ENCODE results near the gene RNU6-8.

The RNU6-8 gene

GRCh38 chr14:32208490-32208889 lies 5.4 kb upstream of the RNU6-8 start:
- no peak for DNase-seq
- intact Hi-C loops (cut with DNase I), result no loop called here

DNA sequence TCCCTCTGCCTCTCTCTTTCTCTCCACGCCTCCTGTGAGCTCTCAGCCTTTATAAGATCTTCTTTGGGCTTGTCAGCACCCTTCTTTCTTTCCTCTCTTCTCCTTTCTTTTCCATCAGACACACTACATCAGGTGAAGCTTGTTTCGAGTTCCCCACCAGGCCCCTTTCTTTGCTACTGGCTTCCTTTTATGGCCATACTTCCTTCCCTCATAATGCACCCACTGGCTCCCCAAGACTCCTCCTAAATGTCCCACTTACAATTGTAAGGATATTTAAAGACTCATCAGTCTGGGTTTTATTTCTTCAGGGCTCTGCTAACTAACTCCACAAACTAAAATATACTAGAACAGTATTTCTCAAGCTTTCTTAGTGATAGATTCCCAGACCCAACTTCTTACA lies 3.5 kb upstream of the RNU6-8 start:
- DNase-seq, result no peak
- intact Hi-C loops (cut with DNase I), result no loop called here

DNA sequence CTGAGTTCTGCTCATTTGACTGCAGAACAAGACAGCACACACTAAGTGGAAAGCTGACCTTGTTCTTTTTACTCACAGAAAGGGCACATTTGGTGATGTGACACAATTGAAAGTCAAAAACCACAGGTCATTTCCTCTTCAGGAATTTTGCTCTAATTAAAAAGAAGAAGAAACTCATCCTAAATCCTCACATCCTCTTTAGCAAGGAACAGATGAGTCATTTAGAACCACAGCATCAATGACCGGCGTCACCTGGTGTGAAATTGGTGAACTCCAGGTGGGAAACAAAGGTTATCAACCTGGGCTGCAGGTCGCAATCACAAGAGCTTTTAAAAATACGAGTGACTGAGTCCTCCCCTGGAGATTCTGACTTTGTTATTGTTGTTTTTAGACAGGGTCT lies 2.9 kb upstream of the RNU6-8 start:
- intact Hi-C loops (cut with DNase I), result no loop called here
- no peak for DNase-seq

DNA sequence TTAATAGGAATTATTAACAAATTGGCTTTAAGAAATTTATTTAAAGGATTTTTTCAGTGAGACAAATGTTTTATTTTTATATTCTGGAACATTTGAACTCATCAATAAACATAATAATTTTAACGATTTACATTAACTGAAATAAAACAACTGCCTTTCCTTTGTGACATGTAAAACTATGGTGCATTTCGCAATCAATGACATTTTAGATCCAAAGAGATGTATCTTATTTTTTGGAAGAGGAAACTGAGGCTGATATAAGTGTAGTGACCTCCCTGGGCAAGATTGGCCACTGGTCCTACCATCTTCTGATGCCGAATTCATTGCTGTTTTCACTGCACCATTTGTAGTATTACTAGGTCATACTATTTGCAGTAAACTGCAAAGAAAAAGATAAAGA lies 2.5 kb upstream of the RNU6-8 start:
- intact Hi-C loops (cut with DNase I), result no loop called here
- DNase-seq, result no peak

- DNase-seq, result peak in 21 of 42 donors; percentile 7 to 59 (median 19)
- intact Hi-C loops (cut with DNase I), result loop anchor here (5.0 kb wide), 1 partner anchor 127 kb away; the partner anchor contains the start of gene ARHGAP5
These were observed 874 bp upstream of the RNU6-8 start for GRCh38 chr14:32203928-32204357.

- intact Hi-C loops (cut with DNase I), result loop anchor here (5.0 kb wide), 1 partner anchor 125 kb away; the partner anchor contains the start of gene ARHGAP5
- DNase-seq, result peak in 8 of 42 donors; percentile 7 to 46 (median 20)
These were observed 525 bp downstream of the RNU6-8 start for GRCh38 chr14:32202491-32202997.

DNA sequence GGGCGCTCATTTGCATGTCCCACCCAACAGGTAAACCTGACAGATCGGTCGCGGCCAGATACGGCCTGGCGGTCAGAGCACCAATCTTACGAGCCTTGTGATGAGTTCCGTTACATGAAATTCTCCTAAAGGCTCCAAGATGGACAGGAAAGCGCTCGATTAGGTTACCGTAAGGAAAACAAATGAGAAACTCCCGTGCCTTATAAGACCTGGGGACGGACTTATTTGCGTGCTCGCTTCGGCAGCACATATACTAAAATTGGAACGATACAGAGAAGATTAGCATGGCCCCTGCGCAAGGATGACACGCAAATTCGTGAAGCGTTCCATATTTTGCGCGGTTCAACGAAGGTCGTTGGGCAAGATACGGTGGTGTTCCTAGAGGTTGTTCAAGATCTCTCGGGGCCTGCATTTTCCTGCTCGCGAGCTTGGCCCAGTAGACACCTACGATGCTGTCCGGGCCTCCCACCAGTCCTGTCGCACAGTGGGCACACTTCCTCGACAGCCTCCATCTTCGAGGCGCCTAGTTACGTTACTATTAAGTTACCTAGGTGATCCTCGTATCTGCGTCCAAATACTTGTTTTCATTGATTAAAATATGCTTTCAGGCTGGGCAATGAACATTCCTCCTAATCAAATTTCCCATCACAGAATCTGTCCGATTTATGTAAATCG lies 1.1 kb downstream of the RNU6-8 start, which contains the start of gene RNU6-7:
Gene RNU6-7 (plus strand): TSS at position 230 of the 675 bp plus-strand sequence.
- peak in 37 of 42 donors; percentile 10 to 71 (median 42) for DNase-seq
- intact Hi-C loops (cut with DNase I), result loop anchor here (5.0 kb wide), 1 partner anchor 125 kb away; the partner anchor contains the start of gene ARHGAP5

GRCh38 chr14:32201193-32201815 lies 1.8 kb downstream of the RNU6-8 start:
- intact Hi-C loops (cut with DNase I), result loop anchor here (5.0 kb wide), 1 partner anchor 124 kb away; the partner anchor contains the start of gene ARHGAP5

GRCh38 chr14:32200368-32201192 lies 2.5 kb downstream of the RNU6-8 start:
- intact Hi-C loops (cut with DNase I), result loop anchor here (5.0 kb wide), 1 partner anchor 123 kb away; the partner anchor contains the start of gene ARHGAP5
- no peak for DNase-seq

More at GRCh38 chr14:32201193-32201815, 1.8 kb downstream of the RNU6-8 start:
- DNase-seq, result peak; percentile 61 to 91 (median 84)

DNA sequence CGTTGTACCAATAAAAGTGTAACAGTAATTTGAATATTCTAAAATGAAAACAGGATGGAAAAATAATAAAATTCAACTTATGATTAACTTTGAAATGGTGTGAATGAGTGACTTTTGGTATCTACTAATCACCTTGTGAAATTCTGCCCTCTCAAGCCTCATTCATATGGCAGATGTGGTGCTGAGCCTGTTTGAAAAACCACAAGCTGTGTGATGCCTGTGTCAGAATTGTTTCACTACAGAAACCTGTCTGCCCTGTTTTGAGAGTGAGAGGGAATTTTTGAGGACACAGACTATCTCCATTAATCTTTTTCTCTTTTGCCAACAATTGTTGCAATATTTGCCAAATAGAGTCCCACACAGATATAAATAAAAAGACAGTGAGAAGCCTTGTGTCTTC lies 5.2 kb downstream of the RNU6-8 start:
- intact Hi-C loops (cut with DNase I), result no loop called here
- DNase-seq, result no peak

DNA sequence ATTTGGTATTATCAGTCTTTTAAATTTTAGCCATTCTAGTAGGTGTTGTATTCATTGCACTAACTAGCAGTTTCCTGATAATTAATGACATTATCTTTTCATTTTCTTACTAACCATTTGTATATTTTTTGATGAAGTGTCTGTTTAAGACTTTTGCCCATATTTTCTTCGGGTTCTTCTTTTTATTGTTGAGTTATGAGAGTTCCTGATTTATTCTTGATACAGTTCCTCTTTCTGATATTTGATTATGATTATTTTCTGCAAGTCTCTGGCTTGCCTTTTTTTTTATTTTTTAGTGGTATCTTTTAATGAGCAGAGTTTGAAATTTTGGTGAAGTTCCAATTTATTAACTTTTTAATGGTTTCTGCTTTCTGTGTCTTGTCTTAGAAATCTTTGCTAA lies 7.4 kb downstream of the RNU6-8 start:
- no peak for DNase-seq
- intact Hi-C loops (cut with DNase I), result no loop called here

GRCh38 chr14:32193532-32193931 lies 9.5 kb downstream of the RNU6-8 start:
- intact Hi-C loops (cut with DNase I), result no loop called here
- DNase-seq, result no peak

DNA sequence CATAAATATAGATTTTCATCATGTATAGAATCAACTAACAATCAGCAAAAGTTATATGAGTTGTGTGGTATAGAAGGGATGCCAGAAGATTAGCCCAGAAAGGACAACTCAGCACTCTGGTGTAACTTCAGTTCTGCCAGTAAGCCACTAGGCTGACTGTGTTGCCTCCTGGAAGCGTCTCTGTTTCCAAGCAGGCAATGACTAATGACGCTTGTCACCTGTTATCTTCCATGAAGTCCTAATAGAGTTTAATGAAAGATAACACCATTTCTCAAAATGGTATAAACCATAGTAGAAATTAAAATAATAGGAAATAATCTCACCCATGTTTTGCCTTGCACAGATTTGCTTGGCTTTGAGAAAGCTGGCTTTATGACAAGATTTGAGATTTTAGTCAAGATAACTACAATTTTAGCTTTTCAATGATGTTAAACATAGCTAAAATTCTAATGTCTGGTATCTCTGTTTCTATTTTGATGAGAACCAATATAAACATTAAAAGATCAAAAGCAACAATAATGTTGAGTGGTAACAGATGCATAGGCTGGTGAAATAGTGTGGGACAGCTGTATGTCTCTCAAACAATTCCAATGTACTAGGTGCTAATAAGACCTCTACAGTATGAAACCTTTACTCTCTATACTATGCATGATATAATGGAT lies 10.2 kb downstream of the RNU6-8 start:
- no peak for DNase-seq
- intact Hi-C loops (cut with DNase I), result no loop called here

- DNase-seq, result no peak
- intact Hi-C loops (cut with DNase I), result no loop called here
These were observed 12.4 kb downstream of the RNU6-8 start for GRCh38 chr14:32190673-32191072.

- DNase-seq, result no peak
- intact Hi-C loops (cut with DNase I), result no loop called here
These were observed 13.3 kb downstream of the RNU6-8 start for GRCh38 chr14:32189811-32190210.

GRCh38 chr14:32186248-32186647 lies 16.8 kb downstream of the RNU6-8 start:
- no peak for DNase-seq
- intact Hi-C loops (cut with DNase I), result no loop called here

DNA sequence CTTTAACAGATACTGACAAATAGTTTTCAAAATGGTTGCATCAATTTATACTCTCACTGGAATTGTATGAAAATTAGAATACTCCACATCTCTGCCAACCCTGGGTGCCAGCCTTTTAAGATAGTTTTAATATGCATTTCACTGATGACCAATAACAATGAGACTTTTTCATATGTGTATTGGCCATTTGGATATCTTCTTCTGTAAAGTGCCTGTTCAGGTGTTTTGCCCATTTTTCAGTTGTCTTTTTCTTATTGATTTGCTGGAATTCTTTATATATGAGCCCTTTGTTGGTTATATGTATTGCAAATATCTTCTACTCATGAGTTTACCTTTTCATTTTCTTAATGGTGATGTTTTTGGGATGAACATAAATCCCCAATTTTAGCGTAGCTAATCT lies 18.0 kb downstream of the RNU6-8 start:
- intact Hi-C loops (cut with DNase I), result no loop called here
- DNase-seq, result no peak

DNA sequence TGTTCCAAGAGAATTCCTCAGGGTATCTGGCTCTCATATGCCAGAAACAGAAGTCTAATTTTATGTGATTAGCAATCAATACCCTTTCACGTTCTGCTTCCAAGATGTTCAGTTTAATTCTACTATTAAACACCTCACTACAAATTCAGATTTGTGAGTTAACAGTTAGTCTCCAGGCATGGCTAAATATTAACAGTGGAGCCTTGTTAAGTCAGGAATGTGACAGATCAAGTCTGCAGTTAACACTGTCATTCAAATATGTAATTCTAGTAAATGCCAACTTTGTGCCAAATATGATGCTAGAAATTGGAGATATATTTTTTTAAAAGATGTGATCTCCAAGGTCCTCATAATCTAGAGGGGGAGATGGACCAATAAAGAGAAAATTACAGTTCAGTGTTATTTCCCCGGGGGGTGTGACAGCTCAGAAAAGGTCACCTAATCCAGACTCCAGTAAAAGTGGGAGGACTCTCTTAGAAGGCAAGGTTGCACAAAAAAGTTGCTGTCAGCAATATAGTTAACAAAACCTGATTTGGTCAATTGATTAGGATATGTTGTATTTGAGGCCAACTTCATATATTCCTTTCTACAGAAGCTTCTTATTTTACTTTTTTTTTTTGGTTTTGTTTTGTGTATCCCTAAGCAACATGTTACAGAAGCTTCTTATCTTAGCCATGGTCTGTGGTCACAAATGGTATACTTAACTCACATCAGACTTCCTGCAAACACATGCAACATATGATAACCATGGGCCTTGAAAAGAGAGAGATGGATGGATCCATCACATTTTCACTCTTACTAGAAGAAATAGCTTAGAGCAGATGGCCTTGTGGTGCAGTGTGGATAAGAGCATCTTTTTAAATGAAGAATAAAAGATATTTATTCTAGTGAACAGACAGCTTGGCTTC lies 19.7 kb downstream of the RNU6-8 start:
- no peak for DNase-seq
- intact Hi-C loops (cut with DNase I), result no loop called here

All from head of caudate nucleus (tissue), 42 donors.